ENCODE data around the gene WNT5B. TPM values are rescaled to one million over a fixed set of nuclear protein-coding genes. Genes with fewer than 3 reads are reported as not detected.

The WNT5B gene
- total and polyA plus RNA-seq, 3 donors from 2014 or later = 4.6 to 5.8 (median 4.9) TPM

DNA sequence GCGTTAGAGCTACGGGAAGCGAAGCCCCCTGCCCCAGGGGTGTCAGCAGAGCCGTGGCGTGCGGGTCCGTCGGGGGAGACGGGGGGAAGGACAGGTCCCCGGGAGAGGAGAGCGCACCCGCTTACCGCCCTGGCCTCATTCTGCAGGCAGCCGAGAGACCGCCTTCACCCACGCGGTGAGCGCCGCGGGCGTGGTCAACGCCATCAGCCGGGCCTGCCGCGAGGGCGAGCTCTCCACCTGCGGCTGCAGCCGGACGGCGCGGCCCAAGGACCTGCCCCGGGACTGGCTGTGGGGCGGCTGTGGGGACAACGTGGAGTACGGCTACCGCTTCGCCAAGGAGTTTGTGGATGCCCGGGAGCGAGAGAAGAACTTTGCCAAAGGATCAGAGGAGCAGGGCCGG is 10.5 kb downstream of the WNT5B start:
- DNase-seq = no peak
- Histone ChIP-seq H3K36me3 (ENCODE audit: low read depth, missing control alignments) (no peaks in the 10 kb centered on the region), H3K27me3 (no peaks in the 10 kb centered on the region), H3K9me3 (no peaks in the 10 kb centered on the region), H3K4me3 (peak overlapping the region; percentile 1 to 44), H3K27ac (no peak overlapping the region), H3K4me1 (peaks cover 7% of the 10 kb centered on the region)
- intact Hi-C loops (cut with DNase I; ENCODE audit: low total_unique reads) = loop anchor here (10.0 kb wide), 1 partner anchor 295 kb away; no protein-coding TSS in a partner anchor
- WGBS, 2 donors = 65 to 75% methylated on average over 7 to 40 of the region's 40 CpGs
- TF ChIP-seq POLR2A (IDR thresholded peaks at IDR 0.05) (no peak), CTCF (IDR thresholded peaks at IDR 0.05) (no peak)

DNA sequence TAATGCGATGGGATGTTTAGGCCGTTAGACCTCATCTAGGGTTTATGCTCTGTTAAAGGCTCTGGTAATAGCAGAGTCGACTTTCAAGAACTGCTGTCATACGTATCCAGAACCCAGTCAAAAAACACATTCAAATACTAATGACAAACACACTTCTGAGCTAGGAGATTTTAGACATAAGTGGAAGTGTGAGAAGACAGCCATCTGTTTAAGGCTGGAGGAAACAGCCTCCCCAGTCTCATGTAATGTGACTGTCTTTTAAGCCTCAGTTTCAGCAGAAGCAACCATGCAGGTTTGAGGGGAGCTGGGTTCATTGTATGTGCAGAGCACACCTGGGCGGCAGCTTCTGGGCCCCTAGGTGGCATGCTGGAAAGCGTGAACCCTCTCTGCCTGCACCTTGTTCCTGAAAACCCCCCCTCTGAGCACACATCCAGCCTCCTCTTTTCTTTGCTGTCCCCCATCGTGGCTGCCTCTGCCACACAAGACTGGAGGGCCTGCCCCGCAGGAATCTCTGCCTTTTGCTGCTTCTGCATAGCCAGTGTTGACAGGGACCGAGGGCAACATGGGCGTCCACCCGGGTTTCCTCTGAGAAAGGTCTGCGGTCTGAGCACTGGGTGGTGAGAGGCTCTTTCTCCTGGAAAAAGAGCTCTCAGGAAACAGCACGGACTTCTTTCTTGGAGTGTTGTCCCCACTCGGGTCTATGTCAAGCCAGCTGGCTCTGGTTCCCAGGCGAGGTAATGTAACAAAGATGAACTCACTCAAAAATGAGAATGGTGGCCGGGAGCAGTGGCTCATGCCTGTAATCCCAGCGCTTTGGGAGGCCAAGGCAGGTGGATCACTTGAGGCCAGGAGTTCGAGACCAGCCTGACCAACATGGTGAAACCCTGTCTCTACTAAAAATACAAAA is 11.6 kb downstream of the WNT5B start:
- H3K27ac ChIP-seq = no peak overlapping the region
- peaks cover 15% of the 10 kb centered on the region for H3K4me1 ChIP-seq
- WGBS, 2 donors = 69 to 78% methylated on average over 16 to 18 of the region's 18 CpGs
- DNase-seq = no peak
- H3K9me3 ChIP-seq = no peaks in the 10 kb centered on the region
- H3K27me3 ChIP-seq = no peaks in the 10 kb centered on the region
- TF ChIP-seq POLR2A (IDR thresholded peaks at IDR 0.05) (no peak), CTCF (IDR thresholded peaks at IDR 0.05) (no peak)
- no peak overlapping the region for H3K4me3 ChIP-seq
- H3K36me3 ChIP-seq (ENCODE audit: low read depth, missing control alignments) = no peaks in the 10 kb centered on the region
- intact Hi-C loops (cut with DNase I; ENCODE audit: low total_unique reads) = no loop called here

DNA sequence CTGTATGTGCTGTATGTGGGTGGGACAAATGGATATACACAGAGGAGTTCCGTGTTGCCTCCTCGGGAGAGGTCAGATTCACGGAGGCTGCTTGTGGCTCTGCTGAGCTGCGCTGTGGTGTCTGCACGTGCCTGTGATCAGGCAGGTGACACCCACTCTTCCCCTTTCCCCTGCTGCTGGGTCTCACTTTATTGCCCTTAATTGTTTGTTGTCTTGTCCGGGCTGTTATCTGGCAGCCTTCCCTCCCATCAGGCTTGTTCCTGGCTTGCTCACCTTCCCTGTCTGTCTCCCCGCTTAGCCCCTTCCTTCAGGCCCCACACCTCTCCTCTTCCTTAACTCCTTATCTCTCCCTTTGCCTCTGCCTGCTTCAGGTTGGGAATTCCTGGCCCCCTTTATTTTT is 13.5 kb downstream of the WNT5B start:
- Histone ChIP-seq H3K36me3 (ENCODE audit: low read depth, missing control alignments) (no peaks in the 10 kb centered on the region), H3K4me3 (no peak overlapping the region), H3K9me3 (no peaks in the 10 kb centered on the region), H3K4me1 (peaks cover 15% of the 10 kb centered on the region), H3K27me3 (no peaks in the 10 kb centered on the region), H3K27ac (no peak overlapping the region)
- no peak for TF ChIP-seq POLR2A (IDR thresholded peaks at IDR 0.05)
- no peak for TF ChIP-seq CTCF (IDR thresholded peaks at IDR 0.05)
- 84 to 86% methylated on average over 7 of the region's 7 CpGs for WGBS, 2 donors
- intact Hi-C loops (cut with DNase I; ENCODE audit: low total_unique reads) = no loop called here
- DNase-seq = no peak

- DNase-seq = no peak
- WGBS, 2 donors = 84 to 89% methylated on average over 9 of the region's 9 CpGs
- TF ChIP-seq POLR2A (IDR thresholded peaks at IDR 0.05) = no peak
- no peak for TF ChIP-seq CTCF (IDR thresholded peaks at IDR 0.05)
- no peak overlapping the region for H3K27ac ChIP-seq
- no peaks in the 10 kb centered on the region for H3K9me3 ChIP-seq
- H3K27me3 ChIP-seq = no peaks in the 10 kb centered on the region
- H3K4me1 ChIP-seq = peaks cover 15% of the 10 kb centered on the region
- H3K36me3 ChIP-seq (ENCODE audit: low read depth, missing control alignments) = no peaks in the 10 kb centered on the region
- H3K4me3 ChIP-seq = no peak overlapping the region
- intact Hi-C loops (cut with DNase I; ENCODE audit: low total_unique reads) = no loop called here
These were observed 14.0 kb downstream of the WNT5B start for GRCh38 chr12:1643043-1643442.
